Fibroblast of gingiva (primary cell): Measurements from ENCODE around the gene LHX4.
A peak's percentile ranks its signal among the peaks of the same experiment; 100 is the strongest.

Experiments used
- DNase-seq: peaks from one replicate; pipeline ENCODE4 v3.0.0-alpha.2; 2011; ENCODE audit warnings: low read depth

Gene LHX4

DNA sequence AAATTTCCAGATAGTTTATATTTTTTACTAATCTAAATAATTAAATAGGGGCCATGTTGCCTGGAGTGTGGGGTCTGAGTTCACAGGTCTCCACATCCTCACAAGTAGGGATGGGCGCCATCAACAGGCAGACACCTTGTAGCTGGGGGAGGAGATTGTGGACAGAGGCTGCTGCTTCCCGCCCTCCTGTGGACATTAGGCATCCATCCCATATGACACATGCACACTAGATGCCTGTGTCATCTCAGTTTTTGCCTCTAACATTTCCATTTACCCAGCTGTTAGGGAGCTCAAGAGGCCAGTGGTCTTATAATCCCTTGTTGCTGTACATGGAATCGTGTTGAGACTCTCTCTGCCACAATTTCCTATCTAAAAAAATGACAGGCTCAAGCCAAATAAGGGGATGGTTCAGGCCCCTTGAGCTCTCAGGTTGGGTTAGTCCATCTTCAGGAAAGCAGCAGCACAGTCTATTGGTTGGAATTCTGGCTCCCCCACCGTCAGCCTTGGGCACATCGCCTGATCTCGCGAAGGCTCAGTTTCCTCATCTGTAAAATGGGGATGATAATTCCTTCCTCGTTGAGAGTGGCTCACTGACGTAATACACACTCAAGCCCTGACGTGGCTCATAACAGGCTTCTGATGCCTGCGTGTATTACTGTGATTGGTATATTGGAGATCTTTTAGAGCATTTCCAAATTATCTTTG is 13.6 kb downstream of the LHX4 start:
- no peak for DNase-seq

DNA sequence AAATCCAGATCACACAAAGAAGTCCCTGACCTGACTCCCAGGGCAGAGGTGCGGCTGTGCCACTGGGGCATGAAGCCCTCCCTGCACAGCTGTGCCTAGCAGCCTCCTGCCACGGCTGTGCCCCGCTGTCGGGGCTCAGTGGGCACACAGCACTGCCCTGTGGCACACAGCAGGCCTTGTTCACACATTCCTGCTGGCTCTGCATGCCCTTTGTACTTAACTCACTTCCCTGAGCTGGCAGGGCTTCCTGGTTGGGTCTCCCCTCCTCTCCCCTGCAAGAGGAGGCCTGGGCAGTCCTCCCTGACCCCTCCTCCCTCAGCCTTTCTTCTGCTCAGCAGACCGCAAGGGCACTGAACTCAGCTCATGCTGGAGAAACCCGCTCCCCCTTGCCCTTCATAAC is 14.8 kb downstream of the LHX4 start:
- DNase-seq: no peak

DNA sequence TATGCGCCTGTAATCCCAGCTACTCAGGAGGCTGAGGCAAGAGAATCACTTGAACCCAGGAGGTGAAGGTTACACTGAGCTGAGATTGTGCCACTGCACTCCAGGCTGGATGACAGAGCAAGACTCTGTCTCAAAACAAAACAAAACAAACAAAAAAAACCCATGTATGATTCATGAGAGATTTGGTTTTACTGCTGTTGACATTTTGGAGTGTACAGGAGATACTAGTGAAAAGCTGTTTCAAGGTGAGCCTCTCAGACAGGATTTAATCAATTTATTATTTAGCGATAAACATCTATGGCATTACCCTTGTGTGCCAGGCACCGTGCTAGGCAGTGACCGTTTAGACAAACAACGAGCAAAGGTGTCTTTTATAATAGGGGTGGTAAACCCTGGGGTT is 16.5 kb downstream of the LHX4 start:
- no peak for DNase-seq

DNA sequence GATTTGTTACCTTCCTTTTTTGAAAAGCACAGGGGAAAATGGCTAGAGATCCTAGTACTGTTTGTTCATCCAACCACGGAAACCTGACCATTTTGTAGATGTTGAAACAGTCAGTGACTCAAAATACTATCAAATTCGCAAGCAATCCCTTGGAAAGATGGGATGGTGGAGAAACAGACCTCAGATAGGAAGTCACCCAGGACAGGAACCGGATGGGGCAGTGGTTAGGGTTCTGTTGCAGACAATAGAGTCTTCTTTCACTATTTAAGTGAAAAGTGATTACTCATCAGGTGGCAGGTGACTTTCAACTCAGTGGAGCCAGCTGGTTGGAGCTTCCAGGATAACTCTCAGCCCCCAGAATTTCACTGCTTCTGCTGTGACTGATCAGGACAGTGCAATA is 17.0 kb downstream of the LHX4 start:
- peak; percentile 47 for DNase-seq

DNA sequence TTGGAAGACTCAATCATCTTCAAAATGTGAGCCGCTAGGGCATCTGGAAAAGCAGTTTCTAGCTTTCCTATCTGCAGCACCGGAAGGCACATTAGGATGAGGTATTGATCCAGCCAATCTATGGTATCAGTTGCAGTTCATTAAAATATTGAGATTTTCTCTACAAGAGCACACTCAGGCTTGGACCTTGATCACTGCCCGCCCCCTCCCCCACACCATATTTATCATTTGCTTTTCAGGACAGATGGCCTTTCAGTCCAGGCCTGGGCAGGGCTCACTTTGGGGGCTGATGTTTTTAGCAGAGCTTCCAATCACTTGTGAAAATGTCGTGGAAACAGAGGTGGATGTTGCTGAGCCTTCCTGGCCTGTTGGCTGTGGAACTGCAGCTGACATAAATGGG is 17.5 kb downstream of the LHX4 start:
- no peak for DNase-seq

DNA sequence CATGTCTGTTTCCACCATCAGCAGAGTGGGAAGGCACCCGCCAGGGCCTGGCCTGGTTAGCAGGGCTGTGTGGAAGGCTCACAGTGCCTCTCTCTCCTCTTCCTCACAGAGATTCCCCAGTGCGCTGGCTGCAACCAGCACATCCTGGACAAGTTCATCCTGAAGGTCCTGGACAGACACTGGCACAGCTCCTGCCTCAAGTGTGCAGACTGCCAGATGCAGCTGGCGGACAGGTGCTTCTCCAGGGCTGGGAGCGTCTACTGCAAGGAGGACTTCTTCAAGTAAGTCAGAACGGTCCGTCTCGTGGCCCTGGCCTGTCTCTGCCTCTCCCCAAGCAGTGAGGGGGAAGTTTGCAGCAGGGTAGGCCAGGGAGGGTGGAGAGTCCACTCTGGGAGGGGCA is 18.1 kb downstream of the LHX4 start:
- no peak for DNase-seq

DNA sequence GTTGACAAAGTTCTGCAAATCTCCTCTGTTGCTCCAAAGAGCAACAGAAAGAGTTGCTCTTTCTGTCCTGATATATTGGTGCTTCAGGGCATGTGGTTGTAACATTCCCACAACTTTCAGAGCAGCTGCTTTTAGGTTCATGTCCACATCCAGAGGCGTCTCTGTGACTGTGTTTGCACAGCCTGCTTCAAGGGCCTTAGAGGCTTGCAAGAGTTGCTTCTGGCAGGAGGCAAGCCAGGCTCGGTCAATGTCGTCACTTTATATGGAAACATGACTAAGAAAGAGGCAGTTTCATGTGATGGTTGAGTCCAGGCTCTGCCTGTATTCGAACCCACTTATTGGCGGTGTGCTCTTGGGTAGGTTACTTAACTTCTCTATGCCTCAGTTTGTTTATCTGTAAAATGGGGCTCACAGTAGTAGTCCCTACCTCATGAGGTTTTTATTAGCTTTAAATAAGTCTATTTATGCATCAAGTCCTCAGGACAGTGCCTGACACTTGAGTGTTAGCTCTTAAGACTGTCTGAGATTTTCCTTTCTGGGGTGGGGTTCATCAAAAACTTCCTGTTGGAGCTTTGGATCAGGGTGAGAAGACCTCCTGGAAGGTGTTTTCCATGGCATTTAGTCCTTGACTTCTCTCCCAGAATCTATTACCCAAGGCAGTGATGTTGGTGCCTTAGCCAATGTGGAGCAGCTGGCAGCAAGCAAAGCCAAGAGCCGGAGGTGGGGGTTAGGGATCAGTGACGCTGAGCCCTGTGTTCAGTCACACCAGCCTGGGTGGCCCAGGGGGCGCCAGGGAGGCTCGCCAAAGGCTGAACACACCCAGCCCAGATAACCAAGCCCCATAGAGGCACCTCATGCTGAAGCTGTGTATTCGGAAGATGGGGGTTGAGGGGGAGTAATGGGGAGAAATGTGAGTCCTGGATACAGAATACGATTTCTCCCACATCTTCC is 18.9 kb downstream of the LHX4 start:
- DNase-seq: peak; percentile 14

DNA sequence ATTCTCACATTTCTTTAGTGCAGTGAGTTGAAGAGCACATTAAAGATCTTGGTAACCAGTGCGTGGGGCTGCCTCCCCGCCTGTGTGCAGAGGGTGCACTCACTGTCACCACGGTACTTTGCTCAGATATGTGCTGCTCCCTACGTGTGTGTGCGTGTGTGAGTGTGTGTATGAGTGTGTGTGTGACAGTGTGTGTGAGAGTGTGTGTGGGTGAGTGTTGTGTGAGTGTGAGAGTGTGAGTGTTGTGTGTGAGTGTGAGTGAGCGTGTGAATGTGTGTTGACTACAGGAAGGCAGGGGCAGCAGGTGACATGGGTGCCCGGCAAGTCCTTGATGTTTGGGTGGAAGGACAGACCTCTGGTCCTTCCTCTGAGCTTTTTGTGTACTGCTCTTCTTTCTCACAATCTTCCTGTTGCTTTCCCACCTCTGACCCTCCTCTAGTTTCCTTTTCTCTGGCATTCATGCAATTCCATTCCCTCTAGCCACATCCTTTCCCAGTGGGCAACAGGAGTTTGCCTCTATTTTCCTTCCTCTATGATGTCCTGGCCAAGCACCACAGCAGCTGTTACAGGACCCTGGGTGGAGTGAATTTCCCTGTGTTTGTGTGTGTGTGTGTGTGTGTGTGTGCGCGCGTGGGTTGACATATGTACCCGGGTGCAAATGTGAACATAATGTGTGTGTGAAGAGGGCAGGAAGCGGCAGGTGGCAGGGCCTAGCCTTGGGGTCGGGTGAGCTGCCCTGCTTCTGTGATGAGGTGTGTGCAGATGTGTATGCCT is 19.8 kb downstream of the LHX4 start:
- DNase-seq: no peak

DNA sequence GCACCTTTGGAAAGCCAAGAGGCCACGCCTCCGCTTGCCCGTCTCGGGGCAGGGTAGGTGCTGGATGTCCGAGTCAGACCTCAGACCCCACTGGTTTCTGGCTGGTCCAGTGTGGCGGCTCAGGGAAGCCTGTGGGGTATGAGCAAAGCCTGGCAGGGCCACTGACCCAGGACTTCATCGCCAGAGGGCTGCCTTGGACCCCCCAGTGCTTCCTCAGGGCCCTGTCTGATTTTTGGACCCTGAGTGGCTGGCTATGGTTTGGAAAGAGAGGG is 20.4 kb downstream of the LHX4 start:
- DNase-seq: no peak

DNA sequence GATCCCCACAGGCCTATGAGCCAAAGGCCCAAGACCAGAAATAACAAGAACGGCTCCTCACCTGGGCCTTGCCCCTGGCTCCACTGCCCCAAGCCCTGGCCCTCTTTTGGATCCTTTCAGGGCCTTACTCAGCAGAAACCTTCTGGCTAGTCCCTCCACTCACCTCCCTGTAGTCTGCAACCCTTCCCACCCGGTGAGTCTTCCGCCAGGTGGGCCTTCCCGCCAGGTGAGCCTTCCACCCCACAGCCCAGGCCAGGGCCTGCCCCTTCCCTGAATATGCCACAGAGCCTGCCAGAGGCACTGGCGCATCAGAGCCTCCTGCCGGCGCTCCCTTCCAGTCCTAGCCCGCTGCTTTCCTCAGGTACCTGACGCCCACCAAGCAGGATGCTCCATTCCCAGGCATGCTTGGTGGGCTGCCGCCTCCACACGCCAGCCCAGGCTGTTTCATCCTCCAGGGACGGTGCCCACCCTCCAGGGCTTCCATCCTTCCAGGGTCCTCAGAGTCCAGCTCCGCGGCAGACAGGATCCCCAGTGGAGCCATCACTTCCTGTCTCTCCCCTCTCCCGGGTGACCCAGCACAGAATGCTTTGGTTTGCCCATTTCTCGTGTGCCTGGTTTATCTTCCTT is 20.9 kb downstream of the LHX4 start:
- DNase-seq: no peak

DNA sequence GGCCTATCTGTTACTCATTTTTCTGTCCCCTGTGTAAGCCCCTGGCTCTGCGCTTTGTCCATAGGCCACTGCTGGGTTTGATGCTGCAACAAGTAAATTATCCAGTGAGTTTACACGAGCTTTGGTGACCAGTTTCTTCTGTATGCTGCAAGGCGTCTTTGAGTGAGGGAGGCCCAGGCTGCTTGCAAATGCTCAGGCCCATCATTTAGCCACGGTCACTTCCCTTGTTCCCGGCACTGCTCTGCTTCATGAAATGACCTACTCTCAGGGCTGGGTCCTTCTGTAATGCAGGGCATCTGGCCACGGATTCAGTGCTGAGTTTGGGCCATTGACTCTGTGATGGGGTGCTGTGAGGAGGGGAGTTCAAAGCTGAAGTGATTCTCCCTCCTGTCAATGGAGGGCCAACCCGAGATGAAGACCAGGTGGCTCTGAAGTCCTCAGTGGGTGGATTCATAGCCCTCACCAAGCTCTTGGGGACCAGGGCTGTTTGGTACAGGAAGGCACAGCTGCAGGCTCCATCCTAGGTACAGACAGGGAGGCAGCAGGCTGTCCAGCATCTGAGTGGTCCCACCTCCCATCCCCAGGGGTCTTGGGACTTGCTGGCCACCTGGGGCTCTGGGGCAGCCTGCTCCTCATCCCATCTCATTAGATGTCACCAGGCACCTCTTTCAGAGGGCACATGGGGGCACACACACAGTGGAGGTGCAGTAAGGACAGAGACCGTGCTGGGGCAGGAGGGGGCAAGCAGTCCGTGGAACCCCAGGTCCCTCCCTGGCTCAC is 21.7 kb downstream of the LHX4 start:
- DNase-seq: no peak

DNA sequence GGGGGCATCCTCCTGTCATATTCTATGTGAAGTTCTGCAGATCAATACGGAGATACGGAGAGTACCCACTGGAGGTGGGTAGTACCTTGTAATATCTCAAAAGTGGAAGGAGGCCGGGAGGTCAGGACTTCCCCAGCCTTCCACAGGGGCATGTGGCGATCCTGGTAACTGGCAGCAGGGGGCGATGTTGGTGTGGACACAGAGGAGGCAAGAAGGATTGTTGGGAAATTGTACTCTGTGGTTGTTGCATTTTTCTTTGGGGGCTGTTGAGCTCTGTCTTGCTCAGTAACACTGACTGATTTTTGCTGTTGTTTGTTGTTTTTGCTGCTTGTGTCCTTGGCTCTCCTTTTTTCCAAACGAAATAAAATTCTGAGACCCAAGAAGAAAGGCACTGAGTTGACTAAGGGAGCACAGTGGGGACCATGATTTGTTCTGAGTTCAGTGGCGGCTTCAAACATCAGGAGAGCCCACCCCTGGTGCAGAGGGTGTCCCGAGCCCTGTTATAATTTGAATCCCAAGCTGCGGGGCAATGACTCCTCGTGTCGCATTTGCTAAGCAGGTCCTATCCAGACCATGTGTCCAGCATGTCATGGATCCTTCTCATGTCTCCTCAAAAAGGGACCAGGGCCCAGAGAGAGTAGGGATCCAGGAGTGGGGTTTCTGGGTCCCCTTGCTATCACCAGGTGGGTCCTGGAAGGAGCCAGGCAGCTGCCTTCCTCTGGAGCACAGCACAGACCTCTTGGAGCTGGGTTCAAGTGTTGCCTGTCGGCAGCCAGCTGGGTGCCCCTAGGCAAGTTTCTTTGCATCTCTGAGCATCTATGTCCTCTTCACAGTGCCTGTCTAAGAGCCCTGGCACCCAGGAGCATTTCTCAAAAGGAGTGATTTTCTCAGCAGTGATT is 22.8 kb downstream of the LHX4 start:
- peak; percentile 49 for DNase-seq

DNA sequence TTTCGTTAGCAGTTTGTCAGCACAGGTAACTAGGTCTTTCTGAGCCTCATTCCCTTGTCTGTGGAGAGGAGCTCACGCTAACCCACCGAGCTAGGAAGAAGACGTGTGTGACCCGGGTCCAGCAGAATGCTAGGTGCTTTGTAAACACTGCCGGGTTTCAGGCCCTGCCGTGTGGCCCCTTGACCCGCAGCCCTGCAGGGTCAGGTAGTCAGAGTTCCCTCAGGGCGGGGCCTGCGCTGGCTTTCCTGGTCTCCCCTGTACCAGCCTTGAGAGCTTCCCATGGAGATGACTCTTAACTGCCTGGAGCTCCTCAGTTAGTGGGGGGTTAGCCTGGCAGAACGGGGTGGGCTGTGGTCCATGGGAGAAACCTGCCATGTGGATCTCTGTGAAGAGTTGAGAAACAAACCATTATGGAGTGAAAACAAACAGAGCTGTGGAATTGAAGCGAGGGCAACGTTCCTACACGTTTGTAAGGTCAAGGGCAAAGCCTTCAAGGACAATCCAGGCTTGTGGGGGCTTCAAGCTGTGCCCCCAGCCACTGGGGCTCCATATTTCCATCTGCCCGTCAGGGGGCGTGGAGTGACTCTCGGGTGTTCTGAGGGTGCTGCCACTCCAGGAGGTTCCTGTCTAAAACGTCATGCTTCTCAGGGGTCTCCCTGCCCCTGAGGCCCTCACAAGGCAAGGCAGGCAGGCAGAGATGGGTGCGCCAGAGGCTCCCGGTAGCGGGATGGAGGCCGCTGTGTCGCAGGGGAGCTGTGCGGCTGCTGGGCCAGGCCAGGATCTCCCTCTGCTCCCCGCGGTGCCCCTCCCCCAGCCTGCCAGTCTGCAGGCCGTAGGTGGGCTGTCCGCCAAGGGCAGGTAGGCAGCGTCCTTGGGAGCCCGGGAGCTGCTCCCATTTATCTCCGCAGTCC is 23.8 kb downstream of the LHX4 start:
- no peak for DNase-seq

DNA sequence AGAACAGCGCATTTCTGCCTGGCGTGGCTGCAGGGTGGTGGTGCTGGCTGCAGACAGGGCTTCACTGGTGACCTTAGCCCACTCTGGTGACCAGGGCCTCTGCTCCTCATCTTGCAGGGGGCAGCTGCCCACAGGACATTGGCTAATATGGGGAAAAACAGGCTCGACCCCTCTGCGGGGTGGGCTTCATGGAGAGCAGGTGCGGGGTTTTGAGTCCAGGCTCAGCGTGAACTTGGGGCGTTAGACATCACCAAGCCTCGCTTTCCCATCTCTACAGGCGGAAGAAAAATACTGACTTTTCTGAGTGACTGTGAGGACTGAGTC is 24.4 kb downstream of the LHX4 start:
- DNase-seq: no peak

DNA sequence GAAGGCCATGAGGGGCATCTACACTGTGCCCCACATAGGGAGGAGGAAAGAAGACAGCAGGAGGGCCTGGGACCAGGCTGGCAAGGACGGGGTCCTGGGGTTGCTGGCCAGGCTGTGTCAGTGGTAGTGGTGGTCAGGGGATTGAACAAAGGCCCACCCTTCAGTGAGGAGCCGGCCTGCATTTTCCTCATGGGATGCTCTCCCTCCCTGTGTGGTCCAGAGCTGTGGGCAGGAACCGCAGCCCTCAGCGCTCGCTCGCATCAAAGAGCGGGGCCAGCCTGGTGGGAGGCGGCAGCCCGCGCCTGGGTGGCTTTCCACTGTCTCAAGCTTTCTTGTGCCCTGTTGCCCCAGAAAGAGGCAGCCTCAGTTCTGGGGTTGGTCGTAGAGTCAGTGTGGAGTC is 24.8 kb downstream of the LHX4 start:
- DNase-seq: no peak

DNA sequence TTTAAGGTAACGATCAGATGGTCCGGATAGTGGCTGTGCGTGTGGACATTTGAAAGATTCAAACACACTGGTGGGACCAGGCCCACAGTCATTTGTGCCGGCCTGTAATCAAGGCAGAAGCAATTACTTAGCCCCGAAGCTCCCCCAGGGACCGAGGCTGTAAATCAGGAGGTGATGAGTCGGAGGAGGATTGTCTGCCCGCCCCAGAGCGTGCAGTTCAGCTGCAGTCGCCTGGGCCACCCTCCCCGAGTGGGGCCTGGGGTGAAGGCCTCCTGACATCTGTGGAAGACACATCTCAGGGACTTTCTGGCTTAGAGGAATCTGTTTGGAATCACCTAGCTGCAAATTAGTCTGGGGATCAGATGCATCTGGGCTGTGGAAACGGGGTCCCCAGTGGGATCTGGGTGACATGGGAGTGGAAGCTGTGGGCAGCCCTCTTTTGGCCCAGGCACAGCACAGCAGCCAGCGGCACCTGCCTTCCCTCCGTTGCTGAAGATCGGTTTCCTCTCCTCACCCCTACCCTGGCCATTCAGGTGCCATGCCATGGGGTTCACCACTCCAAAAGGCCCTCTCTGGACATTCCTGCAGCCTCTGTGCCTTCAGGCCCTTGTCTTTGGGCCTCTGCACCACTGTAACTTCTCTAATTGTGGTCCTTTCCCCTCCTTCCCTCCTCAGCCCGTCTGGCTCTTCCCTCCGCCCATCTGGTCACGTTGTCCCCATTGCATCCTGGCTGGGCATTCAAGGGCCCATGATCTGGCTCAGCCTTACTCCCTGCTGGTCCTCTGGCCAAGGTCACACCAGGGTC is 25.7 kb downstream of the LHX4 start:
- no peak for DNase-seq

DNA sequence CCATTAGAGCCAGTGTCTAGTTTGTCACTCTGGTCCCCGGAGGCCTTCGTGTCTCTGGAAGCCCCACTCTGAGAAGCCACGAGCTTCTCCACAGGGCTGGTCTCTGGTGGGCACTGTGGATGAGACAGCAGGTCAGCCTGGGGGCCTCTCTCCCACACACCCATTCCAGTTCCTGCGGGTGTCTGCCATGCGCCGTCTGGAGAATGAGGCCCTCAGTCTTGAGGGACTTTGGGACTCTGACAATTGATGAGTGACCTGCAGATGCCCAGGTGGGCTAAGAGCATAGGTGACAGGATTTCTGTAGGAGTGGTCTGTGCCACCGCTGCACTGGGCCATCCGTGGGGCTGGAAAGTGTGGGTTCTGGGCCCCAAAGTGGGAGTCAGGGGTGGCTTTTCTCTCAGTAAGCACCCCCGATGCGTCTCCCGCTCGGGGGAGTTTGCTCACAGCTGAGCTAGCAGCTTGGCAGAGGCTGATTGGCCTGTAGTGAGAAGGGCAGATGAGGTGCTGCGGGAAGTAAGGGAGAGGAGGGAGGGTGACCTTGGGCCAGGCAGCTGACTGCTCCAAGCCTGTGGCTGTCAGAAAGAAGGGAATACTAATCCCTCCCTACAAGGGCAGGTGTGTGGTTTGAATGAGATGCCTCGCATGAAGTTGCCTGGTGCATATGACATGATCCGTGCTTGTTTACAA is 26.4 kb downstream of the LHX4 start:
- no peak for DNase-seq

DNA sequence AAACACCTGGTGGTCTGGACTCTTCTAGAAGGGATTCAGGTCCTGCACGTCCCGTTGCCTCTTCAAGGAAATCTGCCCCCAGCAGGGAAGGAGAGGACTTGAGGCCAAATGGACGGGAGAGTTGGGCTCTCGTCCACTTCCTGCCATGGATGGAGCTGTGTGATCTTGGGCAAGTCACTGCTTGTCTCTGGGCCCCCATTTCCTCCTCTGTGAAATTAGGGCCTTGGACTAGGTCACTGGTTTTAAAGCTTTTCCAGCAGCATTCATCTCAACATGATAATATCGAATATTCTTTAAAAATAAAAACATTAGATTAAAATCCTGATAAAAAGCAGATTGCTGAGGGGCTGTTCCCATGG is 26.9 kb downstream of the LHX4 start:
- no peak for DNase-seq
